GM12878 (cell line): Measurements from ENCODE around the gene ASAP3. TPM values are rescaled to one million over a fixed set of nuclear protein-coding genes. Genes with fewer than 3 reads are reported as not detected.

ENCODE experiments used
- CHD4 ChIP-seq: fragments of 200-600 bp; sonication (generic); IDR thresholded peaks from 2 replicates; pipeline ENCODE4 v1.6.1; 2016; ENCODE audit warnings: mild to moderate bottlenecking
- HDAC2 ChIP-seq: fragments of 200-600 bp; sonication (generic); IDR thresholded peaks from 2 replicates; pipeline ENCODE4 v1.6.1; 2017
- IKZF2 ChIP-seq, 2 experiments: fragments of 450-650 bp; IDR thresholded peaks; 2 replicates each; pipeline ENCODE4 v1.6.1; 2017; ENCODE audit warnings: mild to moderate bottlenecking in 2 of 2, moderate library complexity in 2 of 2
- NRF1 ChIP-seq: conservative IDR thresholded peaks from 2 replicates; pipeline ENCODE4 v1.6.1; 2011; ENCODE audit warnings: mild to moderate bottlenecking, low read depth, low read length, improper control_type of control experiment
- polyA plus RNA-seq, 11 experiments: library from polyadenylated mRNA; depleted of rRNA in 4 of 11; unstranded in 6 of 11; stranded (reverse) in 5 of 11; fragments of >200 nt; fragmentation: Nextera tagmentation in 4 of 11; fragmentation: Illumina TruSeq in 1 of 11; extraction: Ambion mirVana in 4 of 11; extraction: Trizol in 1 of 11; gene quantifications; 1 replicate in 1 of 11; 2 replicates in 10 of 11; pipeline versions ENCODE4 v1.2.1 to v1.2.3, GENCODE V29; 2011 to 2016; ENCODE audit warnings: inconsistent platforms in 2 of 11, missing spikeins in 2 of 11, low read depth in 1 of 11
- total RNA-seq, 4 experiments: library from RNA; depleted of rRNA in 3 of 4; stranded (reverse); fragments of >200 nt in 3 of 4; fragmentation: Illumina TruSeq in 1 of 4; extraction: Trizol in 1 of 4; gene quantifications; 2 replicates each; pipeline versions ENCODE4 v1.2.1 to v1.2.3, GENCODE V29; 2013 to 2021
- TF ChIP-seq, protein P1 (sequence below): IDR thresholded peaks from 2 replicates; pipeline ENCODE4 v1.6.1; 2012; ENCODE audit warnings: improper control_type of control experiment, low read depth, low read length; ENCODE audit not compliant: insufficient replicate concordance
- TF ChIP-seq, protein P2 (sequence below): IDR thresholded peaks from 2 replicates; pipeline ENCODE4 v1.6.1; 2011; ENCODE audit warnings: low read depth, mild to moderate bottlenecking, low read length, moderate library complexity, borderline replicate concordance; ENCODE audit errors: extremely low read depth
- TF ChIP-seq, protein P3 (sequence below): fragments of 450-650 bp; formaldehyde crosslinking; IDR thresholded peaks from 2 replicates; pipeline ENCODE4 v1.4.0; 2020; ENCODE audit warnings: mild to moderate bottlenecking, moderate library complexity
- TF ChIP-seq, protein P4 (sequence below), 3 experiments: IDR thresholded peaks in 2 of 3; conservative IDR thresholded peaks in 1 of 3; 2 replicates each; pipeline ENCODE4 v1.5.1; 2011; ENCODE audit warnings: low read depth in 3 of 3, low read length in 3 of 3, mild to moderate bottlenecking in 3 of 3, control low read depth in 2 of 3, moderate library complexity in 2 of 3, inconsistent platforms in 1 of 3, mixed read lengths in 1 of 3; ENCODE audit not compliant: control insufficient read depth in 2 of 3, insufficient read depth in 1 of 3; ENCODE audit errors: extremely low read depth in 1 of 3
- TF ChIP-seq, protein P5 (sequence below): fragments of 450-650 bp; IDR thresholded peaks from 2 replicates; pipeline ENCODE4 v1.6.1; 2016; ENCODE audit warnings: mild to moderate bottlenecking
- TF ChIP-seq, protein P6 (sequence below): fragments of 450-650 bp; conservative IDR thresholded peaks from 2 replicates; pipeline ENCODE4 v1.6.1; 2017; ENCODE audit warnings: mild to moderate bottlenecking, moderate library complexity

The ASAP3 gene
- total and polyA plus RNA-seq, 10 of the 15 experiments (the other 5 are each of a cell fraction or from before 2014, with no cell fraction given): 0.04 to 0.92 (median 0.34) TPM; not detected in 1

DNA sequence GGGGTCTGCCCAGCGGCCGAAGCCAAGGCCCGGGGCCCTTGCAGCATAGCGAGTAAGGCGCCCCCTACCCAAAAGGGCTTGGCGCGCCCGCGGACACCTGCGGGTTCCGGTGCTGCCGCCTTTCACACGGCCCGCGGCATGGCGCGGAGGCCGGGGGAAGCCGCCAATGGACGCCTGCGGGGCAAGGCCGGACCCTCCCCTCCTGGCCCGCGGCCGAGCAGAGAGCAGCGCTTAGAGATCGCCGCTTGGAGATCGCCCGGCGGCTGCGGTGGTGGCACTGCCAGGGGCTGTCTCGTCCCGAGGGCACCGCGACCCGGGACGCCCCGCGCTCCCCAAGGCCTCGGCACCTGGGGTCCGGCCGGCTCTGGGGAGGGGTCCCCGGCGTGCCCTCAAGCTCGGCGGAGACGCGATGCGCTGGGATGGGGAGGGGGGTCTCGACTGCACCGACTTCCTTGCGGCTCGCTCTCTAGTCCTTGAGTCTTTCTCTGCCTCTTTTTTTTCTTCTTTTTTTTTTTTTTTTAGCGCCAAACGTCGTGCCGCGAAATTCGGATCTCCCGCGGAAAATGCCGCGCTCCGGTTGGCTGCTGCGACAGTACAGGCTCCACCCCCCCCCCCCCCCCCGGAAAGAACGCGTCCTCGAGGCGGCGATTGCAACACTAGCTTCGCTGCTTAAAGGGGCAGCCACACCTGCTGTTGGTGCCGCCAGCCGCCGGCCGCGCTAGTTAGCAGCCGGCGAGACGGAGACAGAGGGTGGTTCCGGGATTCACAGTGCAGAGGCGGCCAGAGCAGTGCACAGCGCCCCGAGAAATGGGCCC lies 47.0 kb upstream of the ASAP3 start, which contains the start of gene E2F2 (continued):
- TF ChIP-seq HDAC2 (peak; percentile 64; the same call in 1 of the 2 replicates), IKZF2 (IDR thresholded peaks at IDR 0.05) (no peak), NRF1 (no peak), CHD4 (no peak)
- TF ChIP-seq, protein P1, sequence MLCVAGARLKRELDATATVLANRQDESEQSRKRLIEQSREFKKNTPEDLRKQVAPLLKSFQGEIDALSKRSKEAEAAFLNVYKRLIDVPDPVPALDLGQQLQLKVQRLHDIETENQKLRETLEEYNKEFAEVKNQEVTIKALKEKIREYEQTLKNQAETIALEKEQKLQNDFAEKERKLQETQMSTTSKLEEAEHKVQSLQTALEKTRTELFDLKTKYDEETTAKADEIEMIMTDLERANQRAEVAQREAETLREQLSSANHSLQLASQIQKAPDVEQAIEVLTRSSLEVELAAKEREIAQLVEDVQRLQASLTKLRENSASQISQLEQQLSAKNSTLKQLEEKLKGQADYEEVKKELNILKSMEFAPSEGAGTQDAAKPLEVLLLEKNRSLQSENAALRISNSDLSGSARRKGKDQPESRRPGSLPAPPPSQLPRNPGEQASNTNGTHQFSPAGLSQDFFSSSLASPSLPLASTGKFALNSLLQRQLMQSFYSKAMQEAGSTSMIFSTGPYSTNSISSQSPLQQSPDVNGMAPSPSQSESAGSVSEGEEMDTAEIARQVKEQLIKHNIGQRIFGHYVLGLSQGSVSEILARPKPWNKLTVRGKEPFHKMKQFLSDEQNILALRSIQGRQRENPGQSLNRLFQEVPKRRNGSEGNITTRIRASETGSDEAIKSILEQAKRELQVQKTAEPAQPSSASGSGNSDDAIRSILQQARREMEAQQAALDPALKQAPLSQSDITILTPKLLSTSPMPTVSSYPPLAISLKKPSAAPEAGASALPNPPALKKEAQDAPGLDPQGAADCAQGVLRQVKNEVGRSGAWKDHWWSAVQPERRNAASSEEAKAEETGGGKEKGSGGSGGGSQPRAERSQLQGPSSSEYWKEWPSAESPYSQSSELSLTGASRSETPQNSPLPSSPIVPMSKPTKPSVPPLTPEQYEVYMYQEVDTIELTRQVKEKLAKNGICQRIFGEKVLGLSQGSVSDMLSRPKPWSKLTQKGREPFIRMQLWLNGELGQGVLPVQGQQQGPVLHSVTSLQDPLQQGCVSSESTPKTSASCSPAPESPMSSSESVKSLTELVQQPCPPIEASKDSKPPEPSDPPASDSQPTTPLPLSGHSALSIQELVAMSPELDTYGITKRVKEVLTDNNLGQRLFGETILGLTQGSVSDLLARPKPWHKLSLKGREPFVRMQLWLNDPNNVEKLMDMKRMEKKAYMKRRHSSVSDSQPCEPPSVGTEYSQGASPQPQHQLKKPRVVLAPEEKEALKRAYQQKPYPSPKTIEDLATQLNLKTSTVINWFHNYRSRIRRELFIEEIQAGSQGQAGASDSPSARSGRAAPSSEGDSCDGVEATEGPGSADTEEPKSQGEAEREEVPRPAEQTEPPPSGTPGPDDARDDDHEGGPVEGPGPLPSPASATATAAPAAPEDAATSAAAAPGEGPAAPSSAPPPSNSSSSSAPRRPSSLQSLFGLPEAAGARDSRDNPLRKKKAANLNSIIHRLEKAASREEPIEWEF: no peak
- TF ChIP-seq, protein P2, sequence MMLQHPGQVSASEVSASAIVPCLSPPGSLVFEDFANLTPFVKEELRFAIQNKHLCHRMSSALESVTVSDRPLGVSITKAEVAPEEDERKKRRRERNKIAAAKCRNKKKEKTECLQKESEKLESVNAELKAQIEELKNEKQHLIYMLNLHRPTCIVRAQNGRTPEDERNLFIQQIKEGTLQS: no peak
- TF ChIP-seq, protein P3, sequence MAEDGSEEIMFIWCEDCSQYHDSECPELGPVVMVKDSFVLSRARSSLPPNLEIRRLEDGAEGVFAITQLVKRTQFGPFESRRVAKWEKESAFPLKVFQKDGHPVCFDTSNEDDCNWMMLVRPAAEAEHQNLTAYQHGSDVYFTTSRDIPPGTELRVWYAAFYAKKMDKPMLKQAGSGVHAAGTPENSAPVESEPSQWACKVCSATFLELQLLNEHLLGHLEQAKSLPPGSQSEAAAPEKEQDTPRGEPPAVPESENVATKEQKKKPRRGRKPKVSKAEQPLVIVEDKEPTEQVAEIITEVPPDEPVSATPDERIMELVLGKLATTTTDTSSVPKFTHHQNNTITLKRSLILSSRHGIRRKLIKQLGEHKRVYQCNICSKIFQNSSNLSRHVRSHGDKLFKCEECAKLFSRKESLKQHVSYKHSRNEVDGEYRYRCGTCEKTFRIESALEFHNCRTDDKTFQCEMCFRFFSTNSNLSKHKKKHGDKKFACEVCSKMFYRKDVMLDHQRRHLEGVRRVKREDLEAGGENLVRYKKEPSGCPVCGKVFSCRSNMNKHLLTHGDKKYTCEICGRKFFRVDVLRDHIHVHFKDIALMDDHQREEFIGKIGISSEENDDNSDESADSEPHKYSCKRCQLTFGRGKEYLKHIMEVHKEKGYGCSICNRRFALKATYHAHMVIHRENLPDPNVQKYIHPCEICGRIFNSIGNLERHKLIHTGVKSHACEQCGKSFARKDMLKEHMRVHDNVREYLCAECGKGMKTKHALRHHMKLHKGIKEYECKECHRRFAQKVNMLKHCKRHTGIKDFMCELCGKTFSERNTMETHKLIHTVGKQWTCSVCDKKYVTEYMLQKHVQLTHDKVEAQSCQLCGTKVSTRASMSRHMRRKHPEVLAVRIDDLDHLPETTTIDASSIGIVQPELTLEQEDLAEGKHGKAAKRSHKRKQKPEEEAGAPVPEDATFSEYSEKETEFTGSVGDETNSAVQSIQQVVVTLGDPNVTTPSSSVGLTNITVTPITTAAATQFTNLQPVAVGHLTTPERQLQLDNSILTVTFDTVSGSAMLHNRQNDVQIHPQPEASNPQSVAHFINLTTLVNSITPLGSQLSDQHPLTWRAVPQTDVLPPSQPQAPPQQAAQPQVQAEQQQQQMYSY (CRISPR knock-in tag): no peak
- TF ChIP-seq, protein P4, sequence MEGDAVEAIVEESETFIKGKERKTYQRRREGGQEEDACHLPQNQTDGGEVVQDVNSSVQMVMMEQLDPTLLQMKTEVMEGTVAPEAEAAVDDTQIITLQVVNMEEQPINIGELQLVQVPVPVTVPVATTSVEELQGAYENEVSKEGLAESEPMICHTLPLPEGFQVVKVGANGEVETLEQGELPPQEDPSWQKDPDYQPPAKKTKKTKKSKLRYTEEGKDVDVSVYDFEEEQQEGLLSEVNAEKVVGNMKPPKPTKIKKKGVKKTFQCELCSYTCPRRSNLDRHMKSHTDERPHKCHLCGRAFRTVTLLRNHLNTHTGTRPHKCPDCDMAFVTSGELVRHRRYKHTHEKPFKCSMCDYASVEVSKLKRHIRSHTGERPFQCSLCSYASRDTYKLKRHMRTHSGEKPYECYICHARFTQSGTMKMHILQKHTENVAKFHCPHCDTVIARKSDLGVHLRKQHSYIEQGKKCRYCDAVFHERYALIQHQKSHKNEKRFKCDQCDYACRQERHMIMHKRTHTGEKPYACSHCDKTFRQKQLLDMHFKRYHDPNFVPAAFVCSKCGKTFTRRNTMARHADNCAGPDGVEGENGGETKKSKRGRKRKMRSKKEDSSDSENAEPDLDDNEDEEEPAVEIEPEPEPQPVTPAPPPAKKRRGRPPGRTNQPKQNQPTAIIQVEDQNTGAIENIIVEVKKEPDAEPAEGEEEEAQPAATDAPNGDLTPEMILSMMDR (IDR thresholded peaks at IDR 0.05 in 2 of 3, conservative IDR thresholded peaks at IDR 0.05 in 1 of 3; ENCODE audit: control insufficient read depth in 2 of 3, extremely low read depth in 1 of 3, insufficient read depth in 1 of 3, low read depth in 3 of 3, low read length in 3 of 3): peak in 2 of 3 experiments; percentile 23 to 29; a peak in 3 of 6 replicates
- TF ChIP-seq, protein P5, sequence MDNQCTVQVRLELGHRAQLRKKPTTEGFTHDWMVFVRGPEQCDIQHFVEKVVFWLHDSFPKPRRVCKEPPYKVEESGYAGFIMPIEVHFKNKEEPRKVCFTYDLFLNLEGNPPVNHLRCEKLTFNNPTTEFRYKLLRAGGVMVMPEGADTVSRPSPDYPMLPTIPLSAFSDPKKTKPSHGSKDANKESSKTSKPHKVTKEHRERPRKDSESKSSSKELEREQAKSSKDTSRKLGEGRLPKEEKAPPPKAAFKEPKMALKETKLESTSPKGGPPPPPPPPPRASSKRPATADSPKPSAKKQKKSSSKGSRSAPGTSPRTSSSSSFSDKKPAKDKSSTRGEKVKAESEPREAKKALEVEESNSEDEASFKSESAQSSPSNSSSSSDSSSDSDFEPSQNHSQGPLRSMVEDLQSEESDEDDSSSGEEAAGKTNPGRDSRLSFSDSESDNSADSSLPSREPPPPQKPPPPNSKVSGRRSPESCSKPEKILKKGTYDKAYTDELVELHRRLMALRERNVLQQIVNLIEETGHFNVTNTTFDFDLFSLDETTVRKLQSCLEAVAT: no peak
- TF ChIP-seq, protein P6, sequence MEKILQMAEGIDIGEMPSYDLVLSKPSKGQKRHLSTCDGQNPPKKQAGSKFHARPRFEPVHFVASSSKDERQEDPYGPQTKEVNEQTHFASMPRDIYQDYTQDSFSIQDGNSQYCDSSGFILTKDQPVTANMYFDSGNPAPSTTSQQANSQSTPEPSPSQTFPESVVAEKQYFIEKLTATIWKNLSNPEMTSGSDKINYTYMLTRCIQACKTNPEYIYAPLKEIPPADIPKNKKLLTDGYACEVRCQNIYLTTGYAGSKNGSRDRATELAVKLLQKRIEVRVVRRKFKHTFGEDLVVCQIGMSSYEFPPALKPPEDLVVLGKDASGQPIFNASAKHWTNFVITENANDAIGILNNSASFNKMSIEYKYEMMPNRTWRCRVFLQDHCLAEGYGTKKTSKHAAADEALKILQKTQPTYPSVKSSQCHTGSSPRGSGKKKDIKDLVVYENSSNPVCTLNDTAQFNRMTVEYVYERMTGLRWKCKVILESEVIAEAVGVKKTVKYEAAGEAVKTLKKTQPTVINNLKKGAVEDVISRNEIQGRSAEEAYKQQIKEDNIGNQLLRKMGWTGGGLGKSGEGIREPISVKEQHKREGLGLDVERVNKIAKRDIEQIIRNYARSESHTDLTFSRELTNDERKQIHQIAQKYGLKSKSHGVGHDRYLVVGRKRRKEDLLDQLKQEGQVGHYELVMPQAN: peak; percentile 94
